Breast epithelium (tissue), 3 donors: ENCODE results near the gene OTOP2.

Source experiments
- POLR2A ChIP-seq: fragments of 450-650 bp; IDR thresholded peaks from one replicate; pipeline ENCODE4 v1.6.1; 2016; ENCODE audit warnings: antibody characterized with exemption, mild to moderate bottlenecking, moderate library complexity
- TF ChIP-seq, protein P1 (sequence below), 3 donors: fragments of 450-650 bp; IDR thresholded peaks; one replicate each; pipeline ENCODE4 v1.5.1; 2016 to 2017; ENCODE audit warnings: antibody characterized with exemption in 3 of 3, mild to moderate bottlenecking in 3 of 3, moderate library complexity in 3 of 3

DNA sequence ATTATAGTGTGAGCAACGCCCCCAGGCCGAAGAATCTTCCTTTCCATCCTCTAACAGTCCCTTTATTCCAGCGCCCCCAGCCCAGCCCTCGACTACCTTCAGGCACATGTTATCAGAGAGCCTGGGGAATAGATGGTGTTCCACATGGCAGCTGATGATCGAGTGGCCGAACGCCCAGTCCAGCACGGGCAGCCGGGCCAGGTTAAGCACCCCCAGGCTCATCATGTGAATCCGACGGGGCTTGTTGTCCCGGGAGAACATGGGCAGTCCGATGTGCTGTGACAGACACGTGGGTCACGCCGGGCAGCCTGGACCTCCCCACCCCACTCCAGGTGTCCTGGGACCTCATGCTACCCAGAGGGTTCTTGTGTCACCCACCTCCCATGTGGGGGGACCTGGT is 44.8 kb upstream of the OTOP2 start:
- TF ChIP-seq, protein P1, sequence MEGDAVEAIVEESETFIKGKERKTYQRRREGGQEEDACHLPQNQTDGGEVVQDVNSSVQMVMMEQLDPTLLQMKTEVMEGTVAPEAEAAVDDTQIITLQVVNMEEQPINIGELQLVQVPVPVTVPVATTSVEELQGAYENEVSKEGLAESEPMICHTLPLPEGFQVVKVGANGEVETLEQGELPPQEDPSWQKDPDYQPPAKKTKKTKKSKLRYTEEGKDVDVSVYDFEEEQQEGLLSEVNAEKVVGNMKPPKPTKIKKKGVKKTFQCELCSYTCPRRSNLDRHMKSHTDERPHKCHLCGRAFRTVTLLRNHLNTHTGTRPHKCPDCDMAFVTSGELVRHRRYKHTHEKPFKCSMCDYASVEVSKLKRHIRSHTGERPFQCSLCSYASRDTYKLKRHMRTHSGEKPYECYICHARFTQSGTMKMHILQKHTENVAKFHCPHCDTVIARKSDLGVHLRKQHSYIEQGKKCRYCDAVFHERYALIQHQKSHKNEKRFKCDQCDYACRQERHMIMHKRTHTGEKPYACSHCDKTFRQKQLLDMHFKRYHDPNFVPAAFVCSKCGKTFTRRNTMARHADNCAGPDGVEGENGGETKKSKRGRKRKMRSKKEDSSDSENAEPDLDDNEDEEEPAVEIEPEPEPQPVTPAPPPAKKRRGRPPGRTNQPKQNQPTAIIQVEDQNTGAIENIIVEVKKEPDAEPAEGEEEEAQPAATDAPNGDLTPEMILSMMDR (IDR thresholded peaks at IDR 0.05): no peak
- TF ChIP-seq POLR2A: no peak
